Right ventricle myocardium superior (tissue), 1 donor: ENCODE measurements around the gene CSNK1A1. TPM values are rescaled to one million over a fixed set of nuclear protein-coding genes. Genes with fewer than 3 reads are reported as not detected.
"Not testable (repeated sequence)": the region's sequence is repeated elsewhere in the genome, so short reads cannot be mapped to it uniquely, and the experiment has no call there.

Experiments
- ATAC-seq: fragments of 200-7000 bp; cut with Tn5 transposase; one replicate; pipeline ENCODE4 v1.9.1; 2020; ENCODE audit warnings: mild to moderate bottlenecking; ENCODE audit not compliant: poor library complexity
- DNase-seq: peaks from one replicate; pipeline ENCODE4 v3.0.0-alpha.2; 2020
- intact Hi-C: fragments of 100-400 bp; cut with DNase I; formaldehyde crosslinking; loops from one replicate; pipeline ENCODE4 v1.11.2; 2022
- total RNA-seq: library from RNA; stranded (reverse); fragmentation: NEBNext Ultra II Directional; extraction: Animal tissue kit (Norgen Biotek cat#: 25700); gene quantifications from one replicate; pipeline ENCODE4 v1.2.1, GENCODE V29; 2021
- donor health status: DM: no; HTN: yes; CAD: no; lungs with severe emphysema.

The CSNK1A1 gene
- total RNA-seq, 1 donor from 2014 or later, result 191 TPM

DNA sequence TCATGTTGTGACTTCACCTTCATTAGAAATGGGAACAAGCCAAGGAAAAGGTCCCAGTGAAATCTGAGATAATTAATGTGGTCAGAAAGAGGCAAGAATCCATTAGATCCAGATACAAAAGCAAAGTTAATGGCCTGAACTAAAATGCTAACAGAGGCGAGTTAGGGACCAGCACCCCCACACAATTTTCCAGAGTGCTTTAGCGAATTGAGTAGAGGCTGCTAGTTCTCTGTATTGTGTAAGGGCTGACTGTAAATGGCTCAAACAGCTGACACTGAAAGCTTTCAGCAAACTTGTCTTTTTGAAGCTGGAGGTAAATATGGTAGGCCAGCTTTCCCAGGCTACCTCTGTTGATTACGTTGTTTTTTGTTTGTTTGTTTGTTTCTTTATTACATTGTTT is 75.5 kb downstream of the CSNK1A1 start:
- no peak for DNase-seq
- ATAC-seq, result no peak
- intact Hi-C loops, result no loop called here

DNA sequence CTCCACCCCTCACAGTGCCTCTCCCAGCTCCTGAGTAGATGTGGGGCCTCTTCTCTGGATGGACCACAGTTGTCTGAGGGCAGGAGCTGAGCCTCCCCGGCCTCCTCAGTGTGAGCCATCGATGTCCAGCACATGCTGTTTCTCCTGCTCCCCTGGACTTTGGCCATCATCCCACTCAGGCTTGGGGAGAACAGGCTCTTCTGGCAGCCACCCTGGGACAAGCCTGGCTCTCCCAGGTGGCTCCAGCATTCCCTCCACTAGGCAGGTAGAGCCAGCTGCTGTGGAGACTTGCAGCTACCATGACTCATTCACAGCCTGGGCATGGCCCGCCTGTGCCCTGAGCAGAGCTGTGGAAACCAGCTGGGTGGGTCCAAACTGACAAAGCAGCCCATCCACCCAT is 77.0 kb downstream of the CSNK1A1 start:
- ATAC-seq, result peak; percentile 19
- DNase-seq, result peak; percentile 39
- intact Hi-C loops, result no loop called here

DNA sequence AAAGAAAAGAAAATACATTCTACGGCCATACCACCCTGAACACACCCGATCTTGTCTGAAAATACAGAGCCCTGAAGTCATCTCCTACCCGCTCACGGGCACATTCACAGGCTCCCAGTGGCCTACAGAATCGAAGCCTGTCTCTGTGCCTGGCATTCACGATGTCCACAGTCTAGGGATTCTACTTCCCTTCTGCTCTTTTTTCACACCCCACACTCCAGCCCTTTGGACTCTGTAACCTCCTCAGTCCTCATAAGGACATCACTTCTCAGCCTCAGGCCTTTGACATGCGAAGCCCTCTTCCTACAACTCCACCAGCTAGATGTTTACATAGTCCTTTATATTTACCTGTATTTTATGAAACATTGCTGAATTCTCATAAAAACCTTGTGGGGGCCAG is 77.8 kb downstream of the CSNK1A1 start:
- peak; percentile 10 for DNase-seq
- no peak for ATAC-seq
- intact Hi-C loops, result no loop called here

DNA sequence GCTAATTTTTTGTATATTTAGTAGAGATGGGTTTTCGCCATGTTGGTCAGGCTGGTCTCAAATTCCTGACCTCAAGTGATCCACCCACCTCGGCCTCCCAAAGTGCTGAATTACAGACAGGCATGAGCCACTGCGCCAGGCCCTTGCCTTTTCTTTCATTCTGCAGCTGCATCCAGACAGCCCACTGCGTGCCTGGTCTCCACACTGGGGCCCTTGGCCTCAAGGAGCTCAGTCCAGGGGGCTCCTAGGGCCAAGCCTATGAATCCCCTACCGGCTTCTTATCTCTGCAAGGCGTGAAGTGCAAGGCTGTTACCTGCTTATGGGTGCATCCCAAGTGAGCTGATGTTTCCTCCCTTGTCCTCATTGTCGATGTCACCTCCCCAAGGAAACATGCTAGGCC is 78.8 kb downstream of the CSNK1A1 start:
- no peak for ATAC-seq
- intact Hi-C loops, result no loop called here
- peak; percentile 36 for DNase-seq

DNA sequence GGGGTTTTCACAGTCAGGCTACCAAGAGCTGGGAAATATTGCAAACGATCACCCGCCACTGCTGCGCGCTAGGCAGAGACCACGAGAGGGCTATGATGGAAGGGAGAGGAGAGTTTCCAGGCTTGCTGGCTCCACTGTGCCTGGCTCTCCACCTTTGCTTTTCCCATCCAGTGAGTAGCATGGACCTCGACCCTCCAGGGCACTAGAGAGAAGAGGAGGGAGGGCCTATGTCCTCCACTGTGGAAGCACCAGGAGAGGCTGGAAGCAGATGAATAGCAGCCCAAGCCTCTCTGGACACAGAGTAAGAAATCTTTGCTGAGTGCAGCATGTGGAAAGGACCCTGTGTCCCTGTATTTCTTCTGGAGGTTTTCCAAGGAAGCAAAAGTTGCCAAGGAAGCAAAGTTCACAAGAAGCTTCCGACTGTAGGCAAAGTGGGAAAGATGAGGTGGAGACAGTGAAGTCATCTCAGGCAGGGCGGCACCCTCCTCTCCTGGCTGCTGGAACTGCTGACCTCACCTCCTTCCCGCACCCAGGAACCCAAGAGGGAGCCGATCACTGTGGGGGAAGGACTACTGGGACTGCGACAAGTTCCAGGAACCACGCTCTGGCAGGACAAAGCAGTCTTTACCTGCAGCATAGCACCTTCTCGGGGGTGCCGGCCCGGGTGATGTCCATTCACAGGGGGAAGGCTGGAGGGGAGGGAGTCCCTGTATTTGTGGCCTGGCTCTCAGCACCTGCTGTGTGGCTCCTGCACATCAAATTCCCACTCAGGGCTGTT is 79.6 kb downstream of the CSNK1A1 start:
- DNase-seq, result peak; percentile 58
- intact Hi-C loops, result no loop called here
- ATAC-seq, result peak; percentile 79

DNA sequence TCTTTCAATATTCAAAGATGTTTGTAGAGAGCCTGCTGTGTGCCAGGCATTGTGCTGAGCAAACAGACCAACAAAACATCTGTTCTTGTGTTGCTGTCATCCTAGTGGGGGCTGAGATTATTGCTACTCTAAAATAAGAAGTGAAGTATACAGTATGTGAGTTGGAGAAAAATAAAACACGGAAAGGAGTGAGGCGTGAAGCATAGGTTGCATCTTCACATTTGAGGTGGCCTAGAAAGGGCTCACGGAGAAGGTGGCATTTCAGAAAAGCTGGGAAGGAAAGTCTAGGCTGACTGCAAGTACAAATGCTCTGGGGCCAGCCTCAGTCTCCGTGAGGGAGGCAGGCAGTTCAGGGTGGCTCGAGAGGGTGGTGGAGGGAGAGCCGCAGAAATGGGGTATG is 80.3 kb downstream of the CSNK1A1 start:
- peak; percentile 21 for DNase-seq
- no peak for ATAC-seq
- intact Hi-C loops, result no loop called here

DNA sequence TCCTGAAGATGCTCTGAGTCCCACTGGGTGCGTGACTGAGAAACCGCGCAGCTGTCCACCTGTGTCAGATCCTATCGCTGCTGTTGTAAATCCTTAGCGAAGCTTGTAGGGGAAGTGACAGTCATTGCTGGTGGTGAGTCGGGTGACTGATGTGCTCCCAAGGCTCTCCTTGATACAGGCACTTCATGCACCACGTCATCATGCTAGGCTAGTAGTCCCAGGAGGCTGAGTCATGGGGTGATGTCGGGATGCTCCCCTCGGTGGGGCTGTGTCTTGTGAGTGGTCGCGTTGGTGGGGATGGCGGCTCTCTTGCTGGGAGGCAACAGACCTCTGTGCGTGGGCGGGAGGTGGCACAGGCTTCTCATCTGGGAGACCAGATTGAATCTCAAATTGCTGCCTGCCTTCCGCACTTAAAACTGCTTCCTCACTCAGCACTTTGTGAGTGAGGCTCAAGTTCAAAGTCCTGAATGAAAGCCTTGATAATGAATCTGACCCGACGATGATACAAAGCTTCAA is 84.7 kb downstream of the CSNK1A1 start:
- intact Hi-C loops, result no loop called here
- ATAC-seq (peak; percentile 7), DNase-seq (peak; percentile 40)

DNA sequence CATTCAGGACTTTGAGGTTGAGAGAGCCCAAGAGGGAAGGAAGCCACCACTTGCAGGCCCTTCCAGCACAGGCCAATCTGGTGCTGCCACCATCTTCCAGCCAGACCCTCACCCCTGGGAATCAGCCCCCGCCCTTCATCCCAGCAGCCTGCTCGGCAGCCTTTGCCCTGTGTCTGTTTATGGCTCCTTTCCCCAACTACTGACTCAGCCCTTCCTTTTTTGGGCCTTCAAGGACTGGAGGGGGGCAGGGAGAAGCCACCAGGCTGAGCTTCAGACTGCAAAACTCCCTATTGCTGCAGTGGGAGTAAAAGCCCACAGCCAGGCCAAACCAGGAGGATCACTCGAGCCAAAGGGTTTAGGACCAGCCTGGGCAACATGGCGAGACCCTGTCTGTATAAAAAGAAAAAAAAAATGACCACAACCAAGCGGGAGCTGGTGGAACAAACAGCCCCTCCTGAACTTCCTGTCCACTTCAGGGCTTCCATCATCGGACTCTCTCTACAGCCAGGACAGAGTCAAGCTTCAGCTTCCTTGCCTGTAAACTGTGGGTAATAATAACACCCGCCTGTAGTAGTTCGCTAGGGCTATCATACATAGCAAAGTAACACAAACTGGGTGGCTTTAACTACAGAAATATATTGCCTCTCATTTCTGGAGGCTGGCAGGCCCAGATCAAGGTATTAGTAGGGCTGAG is 86.3 kb downstream of the CSNK1A1 start:
- intact Hi-C loops, result no loop called here
- ATAC-seq, result peak; percentile 88
- DNase-seq, result peak; percentile 73

DNA sequence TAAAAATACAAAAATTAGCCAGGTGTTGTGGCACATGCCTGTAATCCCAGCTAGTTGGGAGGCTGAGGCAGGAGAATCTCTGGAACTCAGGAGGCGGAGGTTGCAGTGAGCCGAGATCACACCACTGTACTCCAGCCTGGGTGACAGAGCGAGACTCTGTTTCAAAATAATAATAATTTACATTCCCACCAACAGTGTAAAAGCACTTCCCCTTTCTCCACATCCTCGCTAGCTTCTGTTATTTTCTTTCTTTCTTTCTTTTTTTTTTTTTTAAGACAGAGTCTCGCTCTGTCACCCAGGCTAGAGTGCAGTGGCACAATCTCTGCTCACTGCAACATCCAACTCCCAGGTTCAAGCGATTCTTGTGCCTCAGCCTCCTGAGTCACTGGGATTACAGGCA is 89.3 kb downstream of the CSNK1A1 start:
- peak; percentile 0 for DNase-seq
- intact Hi-C loops, ATAC-seq: not testable (repeated sequence)

DNA sequence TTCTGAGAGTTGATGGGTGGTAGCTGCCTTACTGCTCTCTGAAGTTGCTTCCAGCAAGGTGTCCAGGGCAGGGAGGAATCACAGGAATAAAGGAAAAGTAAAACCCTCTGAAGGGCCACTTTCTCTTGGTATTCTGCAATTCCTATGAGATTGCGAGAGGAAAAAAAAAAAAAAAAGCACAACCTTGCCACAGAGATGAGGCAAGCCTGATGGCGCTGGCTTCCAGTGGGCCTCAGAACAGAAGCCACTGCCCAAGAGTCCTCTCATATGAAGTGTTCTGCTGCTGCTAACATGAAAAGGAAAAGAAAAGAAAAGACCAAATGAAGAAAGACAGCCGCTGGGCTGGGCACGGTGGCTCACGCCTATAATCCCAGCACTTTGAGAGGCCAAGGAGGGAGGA is 91.3 kb downstream of the CSNK1A1 start:
- intact Hi-C loops, result no loop called here
- no peak for ATAC-seq
- peak; percentile 17 for DNase-seq

DNA sequence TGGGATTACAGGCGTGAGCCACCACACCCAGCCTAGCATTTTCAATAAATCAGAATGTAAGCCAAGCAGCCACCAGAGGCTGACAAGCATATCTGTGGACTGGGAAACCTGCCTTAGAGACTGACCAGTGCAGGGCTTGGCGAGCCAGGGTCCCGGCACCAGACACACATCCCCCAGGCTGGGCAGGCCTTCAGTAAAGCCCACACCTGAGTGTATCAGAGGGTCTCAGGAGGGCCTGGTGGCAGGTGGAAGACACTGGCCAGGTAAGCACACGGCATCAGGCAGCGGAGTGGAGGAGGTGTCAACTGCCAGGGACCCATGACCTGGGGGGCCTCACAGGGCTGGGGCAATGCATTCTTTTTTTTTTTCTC is 93.9 kb downstream of the CSNK1A1 start:
- DNase-seq (peak; percentile 36), ATAC-seq (no peak)
- intact Hi-C loops, result no loop called here

DNA sequence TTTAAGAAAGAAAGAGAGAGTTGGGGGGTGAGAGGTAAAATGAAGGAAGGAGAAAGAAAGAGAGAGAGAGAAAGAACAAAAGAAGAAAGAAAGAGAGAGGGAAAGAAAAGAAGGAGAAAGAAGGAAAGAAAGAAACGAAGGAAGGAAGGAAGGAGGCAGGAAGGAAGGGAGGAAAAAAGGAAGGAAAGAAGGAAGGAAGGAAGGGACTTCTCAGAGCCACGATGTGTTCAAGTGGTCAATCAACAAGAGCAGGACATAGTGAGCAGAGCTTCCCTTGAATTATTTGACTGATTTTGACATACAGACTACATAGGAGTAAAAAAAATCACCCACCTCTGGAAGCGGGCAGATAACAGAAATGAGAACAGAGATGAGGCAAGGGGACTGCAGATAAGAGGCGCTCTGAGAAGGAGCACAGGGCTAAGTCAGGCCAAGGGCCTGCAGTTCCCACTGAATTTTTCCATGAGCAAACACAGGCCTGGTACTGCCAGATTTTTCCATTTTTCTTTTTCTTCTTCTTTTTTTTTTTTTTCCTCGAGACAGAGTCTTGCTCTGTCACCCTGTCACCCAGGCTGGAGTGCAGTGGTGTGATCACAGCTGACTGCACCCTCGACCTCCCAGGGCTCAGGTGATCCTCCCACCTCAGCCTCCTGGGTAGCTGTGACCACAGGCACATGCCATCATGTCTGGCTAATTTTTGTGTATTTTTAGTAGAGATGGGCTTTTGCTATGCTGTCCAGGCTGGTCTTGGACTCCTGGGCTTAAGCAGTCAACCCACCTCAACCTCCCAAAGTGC is 94.4 kb downstream of the CSNK1A1 start:
- intact Hi-C loops, result no loop called here
- ATAC-seq (peak; percentile 63), DNase-seq (peak; percentile 31)

DNA sequence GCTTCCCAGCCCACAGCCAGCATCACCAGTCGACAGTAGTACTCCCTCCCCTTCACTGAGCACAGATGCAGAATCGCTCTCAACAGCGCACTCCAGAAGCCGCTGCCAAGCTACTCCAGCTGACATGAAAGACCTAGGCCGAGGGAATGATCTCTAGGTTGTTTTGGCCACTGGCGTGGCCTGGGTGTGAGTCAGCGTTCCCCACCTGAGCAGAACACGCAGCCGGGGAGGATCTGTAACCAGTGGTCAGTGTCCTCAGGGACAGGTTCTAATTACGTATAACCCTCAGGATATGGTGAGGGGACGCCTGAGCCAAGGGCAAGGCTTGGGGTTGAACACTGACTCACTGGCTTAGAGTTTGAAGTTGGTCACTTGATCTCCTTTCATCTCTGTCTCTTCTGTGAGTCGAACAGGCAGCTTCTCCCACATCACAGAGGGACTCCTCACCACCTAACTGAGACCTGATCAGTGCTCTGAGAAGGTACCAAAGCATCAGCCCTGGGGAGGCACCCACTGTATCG is 95.3 kb downstream of the CSNK1A1 start:
- peak; percentile 76 for DNase-seq
- peak; percentile 49 for ATAC-seq
- intact Hi-C loops, result no loop called here

DNA sequence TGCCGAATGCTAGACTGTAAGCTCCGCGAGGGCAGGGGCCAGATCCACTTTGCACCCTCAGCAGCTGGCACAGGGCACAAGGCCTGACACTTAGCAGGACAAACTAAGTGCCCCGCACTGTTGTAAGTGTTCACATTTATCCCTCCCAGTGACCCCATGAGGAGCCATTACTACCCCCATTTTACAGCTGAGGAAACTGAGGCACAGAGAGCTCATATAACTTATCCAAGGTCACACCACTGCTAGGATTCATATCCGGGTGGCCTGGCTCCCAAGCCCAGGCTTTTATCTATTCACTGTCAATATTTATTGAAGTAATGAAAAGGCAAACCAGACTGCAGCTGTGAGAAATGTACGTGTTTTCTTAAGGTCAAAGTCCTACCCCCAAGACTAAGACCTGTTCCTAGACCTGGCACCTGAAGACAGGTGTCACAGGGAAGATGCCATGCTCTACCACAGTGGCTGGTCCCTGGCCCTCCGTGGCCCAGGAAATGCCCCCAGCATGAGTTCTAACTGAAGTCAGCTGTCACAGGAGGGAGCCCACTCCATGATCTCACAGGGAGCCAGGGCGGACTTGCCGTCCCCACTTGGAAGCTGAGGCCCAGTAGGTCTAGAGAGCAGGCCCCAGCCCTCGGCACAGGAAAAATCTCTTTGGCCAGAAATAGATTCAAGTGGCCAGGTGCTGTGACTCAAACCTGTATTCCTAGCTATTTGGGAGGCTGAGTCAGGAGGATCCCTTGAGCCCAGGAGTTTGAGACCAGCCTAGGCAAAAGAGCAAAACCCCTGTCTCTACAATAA is 97.4 kb downstream of the CSNK1A1 start:
- ATAC-seq (no peak), DNase-seq (no peak)
- intact Hi-C loops, result no loop called here

DNA sequence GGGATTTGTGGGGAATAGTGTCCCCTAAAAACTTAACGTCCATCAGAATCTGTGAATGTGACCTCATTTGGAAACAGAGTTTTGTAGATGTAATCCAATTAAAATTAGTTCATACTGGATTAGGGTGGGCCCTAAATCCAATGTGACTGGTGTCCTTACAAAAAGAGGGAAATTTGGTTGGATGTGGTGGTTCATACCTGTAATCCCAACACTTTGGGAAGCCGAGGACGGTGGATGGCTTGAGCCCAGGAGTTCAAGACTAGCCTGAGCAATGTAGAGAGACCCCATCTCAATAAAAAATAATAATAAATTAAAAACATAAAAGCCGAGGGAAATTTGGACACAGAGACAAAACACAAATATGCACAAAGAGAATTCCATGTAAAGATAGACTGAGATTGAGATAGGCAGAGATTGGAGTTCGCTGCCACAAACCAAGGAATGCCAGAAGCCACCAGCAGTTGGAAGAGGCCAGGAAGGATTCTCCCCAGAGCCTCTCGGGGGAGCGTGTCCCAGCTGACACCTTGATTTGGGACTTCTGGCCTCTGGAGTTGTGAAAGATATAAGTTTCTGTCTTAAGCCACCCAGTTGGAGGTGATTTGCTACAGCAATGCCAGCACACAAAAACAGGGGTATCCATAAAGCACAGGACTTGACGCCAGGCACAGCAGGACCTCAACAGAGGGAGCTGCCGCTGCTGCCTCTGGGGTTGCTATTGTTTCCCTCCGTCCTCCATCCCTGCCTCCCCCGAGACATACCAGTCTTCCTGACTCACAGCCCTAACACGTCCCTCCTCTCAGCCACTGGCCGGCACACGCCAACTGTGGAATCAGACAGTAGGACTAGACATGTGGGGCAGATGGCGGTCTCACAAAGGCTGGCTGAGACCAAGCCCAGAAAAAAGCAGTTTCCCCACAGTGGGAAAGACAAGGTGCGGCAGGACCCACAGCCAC is 98.3 kb downstream of the CSNK1A1 start:
- intact Hi-C loops, result no loop called here
- DNase-seq (peak; percentile 78), ATAC-seq (peak; percentile 25)

DNA sequence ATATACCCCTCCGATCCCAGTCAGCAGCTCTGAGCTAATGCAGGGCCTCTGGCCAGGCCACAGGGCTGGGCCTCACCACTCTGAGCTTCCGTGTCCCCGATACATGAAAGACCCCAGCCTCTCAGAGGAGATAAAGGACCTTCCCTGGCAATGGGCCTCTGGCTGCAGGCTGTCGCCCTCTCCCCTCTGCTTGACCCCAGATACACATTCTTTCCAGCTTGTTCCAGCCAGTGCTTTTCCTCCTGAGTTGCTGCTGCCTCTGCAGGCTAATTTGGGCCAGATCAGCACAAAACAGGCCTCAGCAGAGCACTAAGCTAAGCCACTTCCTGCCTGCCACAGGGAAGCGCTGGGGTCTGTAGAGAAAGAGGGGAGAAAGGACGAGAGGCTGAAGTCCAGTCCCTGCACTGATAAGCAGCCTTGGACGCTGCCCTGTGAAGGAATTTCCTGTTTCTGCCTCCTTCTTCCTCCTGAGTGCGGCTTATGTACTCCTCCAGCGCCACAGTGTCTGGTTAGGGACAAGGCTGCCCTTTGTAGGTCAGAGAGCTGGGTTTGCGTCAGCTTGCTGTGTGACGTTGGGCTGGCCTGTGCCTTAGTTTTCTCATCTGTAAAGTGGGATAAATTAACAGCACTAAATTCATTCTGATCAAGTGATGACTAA is 99.1 kb downstream of the CSNK1A1 start:
- DNase-seq (peak; percentile 71), ATAC-seq (peak; percentile 32)
- intact Hi-C loops, result no loop called here

DNA sequence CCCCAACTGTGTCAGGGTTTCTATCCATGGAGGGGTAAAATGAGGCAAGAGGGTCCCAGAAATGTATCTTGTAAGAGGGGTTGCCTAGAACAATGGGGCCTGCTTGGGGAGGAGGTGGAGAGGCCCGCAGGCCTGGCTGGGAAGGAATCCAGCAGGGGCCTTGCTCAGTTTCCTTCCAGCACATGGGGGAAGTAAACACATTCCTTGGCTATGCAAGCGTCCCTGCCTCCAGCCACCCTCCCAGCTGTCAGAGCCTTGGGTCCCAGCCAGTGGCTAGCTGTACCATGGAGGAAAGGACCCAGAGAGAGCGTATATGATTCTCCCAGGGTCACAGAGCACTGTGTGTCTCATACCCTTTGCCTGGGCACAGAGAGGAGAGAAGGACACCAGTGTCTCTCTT is 101.0 kb downstream of the CSNK1A1 start:
- ATAC-seq (peak; percentile 66), DNase-seq (peak; percentile 90)
- intact Hi-C loops, result no loop called here
